GM19351 (cell line): ENCODE measurements around the gene TTC14.

ENCODE experiments used
- ATAC-seq: cut with Tn5 transposase; IDR thresholded peaks from one replicate; pipeline ENCODE4 v1.9.1; 2021; ENCODE audit warnings: mild to moderate bottlenecking, moderate library complexity; ENCODE audit not compliant: unreplicated experiment

TTC14 gene

DNA sequence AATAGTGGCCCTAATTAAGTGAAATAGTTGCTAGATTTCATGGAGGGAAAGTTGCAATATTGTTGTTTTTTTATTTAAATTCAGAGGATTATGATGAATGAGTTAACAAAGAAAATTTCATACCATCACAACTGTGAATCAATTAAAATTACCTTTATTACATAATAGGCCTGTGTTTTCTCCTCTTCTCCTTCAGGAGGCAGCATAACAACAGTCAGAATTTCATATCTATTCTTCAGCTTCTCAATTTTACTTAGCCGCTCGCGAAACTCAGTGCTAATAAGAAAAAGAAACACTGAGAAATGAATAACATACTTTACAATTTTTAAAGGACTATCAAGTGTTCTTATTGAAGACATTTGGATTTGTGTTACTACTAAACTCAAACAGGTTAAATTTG lies 29.4 kb downstream of the TTC14 start:
- no peak for ATAC-seq

GRCh38 chr3:180633722-180634121 lies 31.8 kb downstream of the TTC14 start:
- peak; percentile 45 for ATAC-seq

DNA sequence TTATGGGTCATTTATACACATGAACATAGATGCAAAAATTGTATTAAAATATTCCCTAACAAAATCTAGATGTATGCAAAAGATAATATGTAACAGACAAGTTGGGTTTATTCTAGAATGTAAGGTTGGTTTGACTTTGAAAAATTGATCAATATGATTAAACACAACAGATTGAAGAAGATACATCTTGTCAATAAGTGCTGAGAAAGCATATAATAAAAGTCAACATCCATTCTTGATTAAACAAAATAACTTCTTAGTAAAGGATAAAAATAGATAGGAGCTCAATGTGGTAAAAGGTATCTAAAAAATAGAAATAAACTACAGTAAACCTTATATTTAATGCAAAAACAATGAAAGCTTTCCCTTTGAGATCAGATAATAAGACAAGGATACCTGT lies 39.0 kb downstream of the TTC14 start:
- no peak for ATAC-seq

DNA sequence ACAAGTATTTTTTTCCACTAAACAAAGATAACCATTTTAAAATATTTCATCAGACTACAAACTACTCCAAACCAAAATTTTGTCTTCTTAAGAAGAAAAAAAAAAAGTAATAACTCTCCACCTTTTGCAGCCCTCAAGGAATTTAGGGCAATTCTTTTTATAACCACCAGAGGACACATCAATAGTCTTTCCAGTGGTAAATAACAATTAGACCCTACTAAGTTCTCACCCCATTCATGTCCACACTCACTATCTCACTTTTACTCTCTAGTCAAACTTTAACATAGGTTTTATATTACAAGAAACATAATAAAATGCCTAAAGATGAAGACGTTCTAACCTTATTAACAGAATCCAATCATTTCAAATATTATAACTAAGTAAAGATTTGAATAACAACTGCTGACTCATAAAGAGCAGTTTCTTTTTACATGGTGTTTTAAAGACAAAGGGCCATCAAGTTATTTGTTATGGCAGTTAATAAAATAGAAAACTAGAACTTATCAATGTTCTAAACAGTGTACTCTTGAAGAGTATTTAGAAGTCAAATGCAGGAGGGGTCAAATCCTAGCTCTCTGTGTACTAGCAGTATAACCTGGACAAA lies 44.3 kb downstream of the TTC14 start:
- ATAC-seq = peak; percentile 78

DNA sequence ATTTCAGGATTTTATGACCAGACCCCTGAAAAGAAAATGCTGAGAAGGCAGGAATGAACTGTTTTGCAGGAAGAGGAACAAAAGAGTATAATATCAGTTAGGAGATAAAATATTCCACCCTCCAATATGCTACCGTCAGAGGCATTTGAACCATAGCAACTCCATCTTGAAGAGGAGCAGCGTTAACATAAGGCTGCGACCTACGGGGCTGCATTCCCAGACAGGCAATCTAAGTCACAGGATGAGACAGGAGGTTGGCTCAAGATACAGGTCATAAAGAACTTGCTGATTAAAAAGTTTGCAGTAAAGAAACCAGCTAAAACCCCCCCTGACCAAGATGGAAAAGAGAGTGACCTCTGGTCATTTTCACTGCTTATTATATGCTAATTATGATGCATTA lies 54.4 kb downstream of the TTC14 start:
- no peak for ATAC-seq

GRCh38 chr3:180657094-180657493 lies 55.1 kb downstream of the TTC14 start:
- no peak for ATAC-seq
